Suprapubic skin (tissue), 4 donors: ENCODE measurements around the gene TYROBP.
"Not testable (repeated sequence)": the region's sequence is repeated elsewhere in the genome, so short reads cannot be mapped to it uniquely, and the experiment has no call there.

Source experiments
- CTCF ChIP-seq, 2 donors: fragments of 200-600 bp in 1 of 2; fragments of 450-650 bp in 1 of 2; sonication (generic) in 1 of 2; IDR thresholded peaks; one replicate each; pipeline ENCODE4 v1.5.1; 2016 to 2019; ENCODE audit warnings: antibody characterized with exemption in 2 of 2, mild to moderate bottlenecking in 1 of 2, moderate library complexity in 1 of 2
- EP300 ChIP-seq: sonication (generic); formaldehyde crosslinking; IDR thresholded peaks from one replicate; pipeline ENCODE4 v1.6.1; 2017; ENCODE audit warnings: antibody characterized with exemption
- POLR2AphosphoS5 ChIP-seq, 3 donors: sonication (generic); formaldehyde crosslinking; IDR thresholded peaks; one replicate each; pipeline ENCODE4 v1.6.1; 2017; ENCODE audit warnings: antibody characterized with exemption in 3 of 3

GRCh38 chr19:35910355-35910754 is 2.3 kb upstream of the TYROBP start:
- TF ChIP-seq CTCF (IDR thresholded peaks at IDR 0.05); POLR2AphosphoS5 (IDR thresholded peaks at IDR 0.05); EP300: not testable (repeated sequence)
